ENCODE data around the gene KCNT2. TPM values are rescaled to one million over a fixed set of nuclear protein-coding genes. Genes with fewer than 3 reads are reported as not detected.

Gene KCNT2
- total RNA-seq, 4 donors from 2014 or later, result 6.5 to 25.1 (median 10.0) TPM

GRCh38 chr1:196594700-196595099 is 13.5 kb downstream of the KCNT2 start:
- Histone ChIP-seq H3K27me3 (no peaks in the 10 kb centered on the region), H3K4me1 (no peaks in the 10 kb centered on the region), H3K36me3 (no peaks in the 10 kb centered on the region), H3K9me3 (no peaks in the 10 kb centered on the region), H3K4me3 (no peak overlapping the region), H3K27ac (no peak overlapping the region)
- ATAC-seq, result no peak
- TF ChIP-seq CTCF (IDR thresholded peaks at IDR 0.05) (no peak), POLR2A (IDR thresholded peaks at IDR 0.05) (no peak), POLR2AphosphoS5 (IDR thresholded peaks at IDR 0.05) (no peak), EP300 (IDR thresholded peaks at IDR 0.05) (no peak)
- WGBS, 2 donors (ENCODE audit: low coverage in 1 of 2), result 71 to 75% methylated on average over 2 of the region's 2 CpGs

- TF ChIP-seq POLR2AphosphoS5 (IDR thresholded peaks at IDR 0.05), result no peak
- no peak overlapping the region for H3K4me3 ChIP-seq
- no peak overlapping the region for H3K27ac ChIP-seq
- ATAC-seq, result no peak
- no peaks in the 10 kb centered on the region for H3K9me3 ChIP-seq
- H3K27me3 ChIP-seq, result no peaks in the 10 kb centered on the region
- no peaks in the 10 kb centered on the region for H3K4me1 ChIP-seq
- H3K36me3 ChIP-seq, result no peaks in the 10 kb centered on the region
These were observed 14.3 kb downstream of the KCNT2 start for GRCh38 chr1:196593955-196594354.

- Histone ChIP-seq H3K27ac (no peak overlapping the region), H3K36me3 (no peaks in the 10 kb centered on the region), H3K27me3 (no peaks in the 10 kb centered on the region), H3K4me3 (no peak overlapping the region), H3K4me1 (no peaks in the 10 kb centered on the region), H3K9me3 (no peaks in the 10 kb centered on the region)
- TF ChIP-seq CTCF (IDR thresholded peaks at IDR 0.05) (no peak), POLR2A (IDR thresholded peaks at IDR 0.05) (no peak), EP300 (IDR thresholded peaks at IDR 0.05) (no peak)
- WGBS, 2 donors (ENCODE audit: low coverage in 1 of 2), result 89 to 93% methylated on average over 3 of the region's 3 CpGs
- no peak for ATAC-seq
These were observed 17.3 kb downstream of the KCNT2 start for GRCh38 chr1:196590959-196591358.

GRCh38 chr1:196590012-196590708 is 18.1 kb downstream of the KCNT2 start:
- H3K9me3 ChIP-seq, result no peaks in the 10 kb centered on the region
- TF ChIP-seq CTCF (IDR thresholded peaks at IDR 0.05) (no peak), POLR2A (IDR thresholded peaks at IDR 0.05) (no peak), EP300 (IDR thresholded peaks at IDR 0.05) (no peak), POLR2AphosphoS5 (IDR thresholded peaks at IDR 0.05) (no peak)
- no peaks in the 10 kb centered on the region for H3K36me3 ChIP-seq
- no peaks in the 10 kb centered on the region for H3K4me1 ChIP-seq
- 81% methylated on average over 5 of the region's 5 CpGs for WGBS, 2 donors (ENCODE audit: low coverage in 1 of 2)
- H3K27ac ChIP-seq, result no peak overlapping the region
- H3K27me3 ChIP-seq, result no peaks in the 10 kb centered on the region
- no peak for ATAC-seq
- no peak overlapping the region for H3K4me3 ChIP-seq

- ATAC-seq, result no peak
- Histone ChIP-seq H3K27ac (no peak overlapping the region), H3K27me3 (no peaks in the 10 kb centered on the region), H3K36me3 (no peaks in the 10 kb centered on the region), H3K9me3 (no peaks in the 10 kb centered on the region), H3K4me1 (no peaks in the 10 kb centered on the region), H3K4me3 (no peak overlapping the region)
- 41 to 70% methylated on average over 3 of the region's 3 CpGs for WGBS, 2 donors (ENCODE audit: low coverage in 1 of 2)
- TF ChIP-seq POLR2AphosphoS5 (IDR thresholded peaks at IDR 0.05) (no peak), CTCF (IDR thresholded peaks at IDR 0.05) (no peak), POLR2A (IDR thresholded peaks at IDR 0.05) (no peak), EP300 (IDR thresholded peaks at IDR 0.05) (no peak)
These were observed 23.5 kb downstream of the KCNT2 start for GRCh38 chr1:196584696-196585095.

Data from gastroesophageal sphincter (tissue), 4 donors.